AG04450 (cell line): ENCODE data around the gene DLX4. TPM values are rescaled to one million over a fixed set of nuclear protein-coding genes. Genes with fewer than 3 reads are reported as not detected.

Source experiments
- CTCF ChIA-PET: fragments of 300-600, 350-600 bp; formaldehyde crosslinking; extraction: SDS; loops from one replicate; lab custom pipeline; 2022; ENCODE audit warnings: antibody characterized with exemption, inconsistent platforms; lab: Charles Lee
- POLR2A ChIA-PET: fragments of 350-600 bp; formaldehyde crosslinking; extraction: SDS; loops from one replicate; lab custom pipeline; 2021; ENCODE audit warnings: antibody characterized with exemption, inconsistent platforms; lab: Yijun Ruan, JAX
- DNase-seq: peaks from one replicate; pipeline ENCODE4 v3.0.0-alpha.2; 2011; ENCODE audit warnings: low read depth, low spot score
- H3K27ac ChIP-seq: one replicate; pipeline ENCODE4 v1.5.1; 2012; ENCODE audit warnings: low read depth, low read length, control low read depth
- H3K27me3 ChIP-seq: one replicate; pipeline ENCODE4 v1.6.0; 2012; ENCODE audit warnings: low read length; ENCODE audit not compliant: control insufficient read depth, insufficient read depth
- H3K4me3 ChIP-seq: 2 replicates; pipeline ENCODE4 v1.5.1; 2011; ENCODE audit warnings: mild to moderate bottlenecking, low read depth, low read length, control low read depth
- H3K9me3 ChIP-seq: 2 replicates; pipeline ENCODE4 v1.5.1; 2012; ENCODE audit warnings: low read length; ENCODE audit not compliant: control insufficient read depth, insufficient read depth
- CTCF ChIP-seq: IDR thresholded peaks from 2 replicates; pipeline ENCODE4 v1.5.1; 2011; ENCODE audit warnings: low read depth, low read length, control low read depth, inconsistent platforms
- polyA plus RNA-seq: library from polyadenylated mRNA; depleted of rRNA; stranded (reverse); fragments of >200 nt; gene quantifications from 2 replicates; pipeline ENCODE4 v1.2.3, GENCODE V29; 2011

Gene DLX4
- polyA plus RNA-seq, 1 experiment, result 0.15 TPM

GRCh38 chr17:49925921-49926320 is 43.1 kb upstream of the DLX4 start:
- Histone ChIP-seq H3K27me3 (peaks cover 63% of the 10 kb centered on the region), H3K4me3 (no peak overlapping the region), H3K27ac (no peak overlapping the region), H3K9me3 (no peaks in the 10 kb centered on the region; the same call in 1 of the 2 replicates)
- TF ChIP-seq CTCF, result no peak
- POLR2A ChIA-PET, result no interaction called here
- no peak for DNase-seq
- CTCF ChIA-PET, result no interaction called here

- DNase-seq, result no peak
- POLR2A ChIA-PET, result no interaction called here
- Histone ChIP-seq H3K27me3 (peaks cover 67% of the 10 kb centered on the region), H3K27ac (no peak overlapping the region), H3K4me3 (no peak overlapping the region), H3K9me3 (no peaks in the 10 kb centered on the region; the same call in 1 of the 2 replicates)
- CTCF ChIA-PET, result interaction anchor here (0.8 to 0.9 kb wide), 2 partner anchors 26 to 47 kb away, joined by 3 to 4 read pairs; no protein-coding TSS in a partner anchor
- TF ChIP-seq CTCF, result no peak
These were observed 42.1 kb upstream of the DLX4 start for GRCh38 chr17:49926886-49927285.

- DNase-seq, result no peak
- H3K4me3 ChIP-seq, result no peak overlapping the region
- CTCF ChIA-PET, result interaction anchor here (0.9 to 1.2 kb wide), 2 partner anchors 25 to 48 kb away, joined by 4 read pairs; no protein-coding TSS in a partner anchor
- peaks cover 69% of the 10 kb centered on the region for H3K27me3 ChIP-seq
- no peak for TF ChIP-seq CTCF
- no peak overlapping the region for H3K27ac ChIP-seq
- POLR2A ChIA-PET, result no interaction called here
- H3K9me3 ChIP-seq, result no peaks in the 10 kb centered on the region; the same call in 1 of the 2 replicates
These were observed 40.7 kb upstream of the DLX4 start for GRCh38 chr17:49928126-49928800.

GRCh38 chr17:49928837-49929475 is 40.0 kb upstream of the DLX4 start:
- no peak overlapping the region for H3K4me3 ChIP-seq
- CTCF ChIA-PET, result interaction anchor here (1.2 kb wide), 1 partner anchor 24 kb away, joined by 4 read pairs; no protein-coding TSS in a partner anchor
- H3K27ac ChIP-seq, result no peak overlapping the region
- DNase-seq, result no peak
- H3K27me3 ChIP-seq, result peaks cover 64% of the 10 kb centered on the region
- POLR2A ChIA-PET, result no interaction called here
- H3K9me3 ChIP-seq, result no peaks in the 10 kb centered on the region; the same call in 1 of the 2 replicates
- TF ChIP-seq CTCF, result no peak

- ChIA-PET CTCF (interaction anchor here (0.5 kb wide), 1 partner anchor 58 kb away, joined by 10 read pairs; no protein-coding TSS in a partner anchor), POLR2A (no interaction called here)
- H3K27ac ChIP-seq, result no peak overlapping the region
- peaks cover 67% of the 10 kb centered on the region for H3K27me3 ChIP-seq
- no peaks in the 10 kb centered on the region; the same call in 1 of the 2 replicates for H3K9me3 ChIP-seq
- no peak for DNase-seq
- no peak overlapping the region for H3K4me3 ChIP-seq
- no peak for TF ChIP-seq CTCF
These were observed 38.1 kb upstream of the DLX4 start for GRCh38 chr17:49930880-49931279.
